Ishikawa (cell line): ENCODE measurements around the gene OR5AN1.

Experiments
- CEBPB ChIP-seq: IDR thresholded peaks from 2 replicates; pipeline ENCODE4 v1.6.1; 2012
- CREB1 ChIP-seq: IDR thresholded peaks from 2 replicates; pipeline ENCODE4 v1.6.1; 2012; ENCODE audit warnings: low read depth
- EGR1 ChIP-seq: IDR thresholded peaks from 2 replicates; pipeline ENCODE4 v1.6.1; 2012
- EP300 ChIP-seq: IDR thresholded peaks from 2 replicates; pipeline ENCODE4 v1.6.1; 2012; ENCODE audit warnings: borderline replicate concordance
- FOXM1 ChIP-seq: IDR thresholded peaks from 2 replicates; pipeline ENCODE4 v1.6.1; 2012; ENCODE audit warnings: low read depth, borderline replicate concordance
- MAX ChIP-seq: IDR thresholded peaks from 2 replicates; pipeline ENCODE4 v1.6.1; 2012
- NFIC ChIP-seq: IDR thresholded peaks from 2 replicates; pipeline ENCODE4 v1.6.1; 2012
- RAD21 ChIP-seq: IDR thresholded peaks from 2 replicates; pipeline ENCODE4 v1.6.1; 2012; ENCODE audit warnings: low read depth
- TAF1 ChIP-seq: IDR thresholded peaks from 2 replicates; pipeline ENCODE4 v1.6.1; 2012; ENCODE audit warnings: low read depth, mild to moderate bottlenecking
- TCF12 ChIP-seq: IDR thresholded peaks from 2 replicates; pipeline ENCODE4 v1.6.1; 2012; ENCODE audit warnings: low read depth
- TEAD4 ChIP-seq: IDR thresholded peaks from 2 replicates; pipeline ENCODE4 v1.6.1; 2012
- YY1 ChIP-seq: IDR thresholded peaks from 2 replicates; pipeline ENCODE4 v1.6.1; 2012; ENCODE audit warnings: low read depth
- ZBTB7A ChIP-seq: IDR thresholded peaks from 2 replicates; pipeline ENCODE4 v1.6.1; 2012; ENCODE audit warnings: low read depth
- TF ChIP-seq, protein P1 (sequence below): IDR thresholded peaks from 2 replicates; pipeline ENCODE4 v1.6.1; 2012
- TF ChIP-seq, protein P2 (sequence below): IDR thresholded peaks from 2 replicates; pipeline ENCODE4 v1.6.1; 2012; ENCODE audit warnings: low read depth, mild to moderate bottlenecking

OR5AN1 gene, protein sequence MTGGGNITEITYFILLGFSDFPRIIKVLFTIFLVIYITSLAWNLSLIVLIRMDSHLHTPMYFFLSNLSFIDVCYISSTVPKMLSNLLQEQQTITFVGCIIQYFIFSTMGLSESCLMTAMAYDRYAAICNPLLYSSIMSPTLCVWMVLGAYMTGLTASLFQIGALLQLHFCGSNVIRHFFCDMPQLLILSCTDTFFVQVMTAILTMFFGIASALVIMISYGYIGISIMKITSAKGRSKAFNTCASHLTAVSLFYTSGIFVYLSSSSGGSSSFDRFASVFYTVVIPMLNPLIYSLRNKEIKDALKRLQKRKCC

DNA sequence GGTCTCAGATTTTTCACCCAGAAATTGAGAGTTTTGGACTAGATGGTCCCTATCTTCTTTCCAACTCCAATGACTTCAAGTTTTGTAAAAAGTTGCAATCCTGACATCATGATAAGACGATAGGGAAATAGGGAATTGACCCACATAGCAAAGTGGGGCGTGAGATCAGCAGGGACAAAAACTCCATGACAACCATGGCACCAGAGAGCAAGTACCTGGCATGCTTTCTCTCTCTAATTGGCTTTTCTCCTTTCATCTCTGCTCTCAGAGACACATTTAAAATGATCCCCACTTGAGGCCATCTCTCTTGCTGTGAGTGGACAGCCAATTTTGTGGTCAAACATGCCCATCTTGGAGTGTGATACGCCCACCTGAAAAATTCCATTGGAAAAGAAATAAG is at the start of gene OR5AN1:
OR5AN1 (plus strand) TSS at position 301 of the 400 bp plus-strand sequence. CDS start 5,564 bp downstream, outside the sequence.
- no peak for TF ChIP-seq FOXM1
- no peak for TF ChIP-seq RAD21
- no peak for TF ChIP-seq TAF1
- TF ChIP-seq NFIC, result no peak
- TF ChIP-seq EGR1, result no peak
- no peak for TF ChIP-seq CREB1
- TF ChIP-seq, protein P1, sequence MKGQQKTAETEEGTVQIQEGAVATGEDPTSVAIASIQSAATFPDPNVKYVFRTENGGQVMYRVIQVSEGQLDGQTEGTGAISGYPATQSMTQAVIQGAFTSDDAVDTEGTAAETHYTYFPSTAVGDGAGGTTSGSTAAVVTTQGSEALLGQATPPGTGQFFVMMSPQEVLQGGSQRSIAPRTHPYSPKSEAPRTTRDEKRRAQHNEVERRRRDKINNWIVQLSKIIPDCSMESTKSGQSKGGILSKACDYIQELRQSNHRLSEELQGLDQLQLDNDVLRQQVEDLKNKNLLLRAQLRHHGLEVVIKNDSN, result no peak
- TF ChIP-seq, protein P2, sequence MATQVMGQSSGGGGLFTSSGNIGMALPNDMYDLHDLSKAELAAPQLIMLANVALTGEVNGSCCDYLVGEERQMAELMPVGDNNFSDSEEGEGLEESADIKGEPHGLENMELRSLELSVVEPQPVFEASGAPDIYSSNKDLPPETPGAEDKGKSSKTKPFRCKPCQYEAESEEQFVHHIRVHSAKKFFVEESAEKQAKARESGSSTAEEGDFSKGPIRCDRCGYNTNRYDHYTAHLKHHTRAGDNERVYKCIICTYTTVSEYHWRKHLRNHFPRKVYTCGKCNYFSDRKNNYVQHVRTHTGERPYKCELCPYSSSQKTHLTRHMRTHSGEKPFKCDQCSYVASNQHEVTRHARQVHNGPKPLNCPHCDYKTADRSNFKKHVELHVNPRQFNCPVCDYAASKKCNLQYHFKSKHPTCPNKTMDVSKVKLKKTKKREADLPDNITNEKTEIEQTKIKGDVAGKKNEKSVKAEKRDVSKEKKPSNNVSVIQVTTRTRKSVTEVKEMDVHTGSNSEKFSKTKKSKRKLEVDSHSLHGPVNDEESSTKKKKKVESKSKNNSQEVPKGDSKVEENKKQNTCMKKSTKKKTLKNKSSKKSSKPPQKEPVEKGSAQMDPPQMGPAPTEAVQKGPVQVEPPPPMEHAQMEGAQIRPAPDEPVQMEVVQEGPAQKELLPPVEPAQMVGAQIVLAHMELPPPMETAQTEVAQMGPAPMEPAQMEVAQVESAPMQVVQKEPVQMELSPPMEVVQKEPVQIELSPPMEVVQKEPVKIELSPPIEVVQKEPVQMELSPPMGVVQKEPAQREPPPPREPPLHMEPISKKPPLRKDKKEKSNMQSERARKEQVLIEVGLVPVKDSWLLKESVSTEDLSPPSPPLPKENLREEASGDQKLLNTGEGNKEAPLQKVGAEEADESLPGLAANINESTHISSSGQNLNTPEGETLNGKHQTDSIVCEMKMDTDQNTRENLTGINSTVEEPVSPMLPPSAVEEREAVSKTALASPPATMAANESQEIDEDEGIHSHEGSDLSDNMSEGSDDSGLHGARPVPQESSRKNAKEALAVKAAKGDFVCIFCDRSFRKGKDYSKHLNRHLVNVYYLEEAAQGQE, result no peak
- TF ChIP-seq TCF12, result no peak

DNA sequence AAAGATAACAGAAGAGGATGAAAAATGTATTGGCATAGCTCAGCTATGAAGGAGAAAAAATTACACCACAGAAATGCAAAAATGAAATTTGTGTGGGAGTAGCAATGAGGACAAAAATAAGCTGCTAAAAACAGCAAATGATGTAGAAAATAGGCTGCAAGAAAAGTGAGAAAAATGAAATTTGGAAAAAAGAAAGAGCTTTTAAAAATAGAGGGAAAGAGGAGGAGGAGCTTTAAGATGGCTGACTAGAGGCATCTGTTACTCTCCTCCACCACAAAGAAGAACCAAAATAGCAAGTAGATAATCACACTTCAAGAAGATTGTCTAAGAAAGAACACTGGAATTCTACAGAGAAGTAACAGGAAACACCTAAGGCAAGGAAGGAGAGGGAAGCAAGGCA is 23.7 kb upstream of the OR5AN1 start:
- TF ChIP-seq NFIC (no peak), TCF12 (no peak), TAF1 (no peak), CEBPB (no peak)
- TF ChIP-seq, protein P1, result no peak
- TF ChIP-seq, protein P2, result no peak

- no peak for TF ChIP-seq CREB1
- no peak for TF ChIP-seq FOXM1
- TF ChIP-seq TCF12, result no peak
- no peak for TF ChIP-seq RAD21
- TF ChIP-seq YY1, result no peak
- no peak for TF ChIP-seq TAF1
- no peak for TF ChIP-seq EP300
- TF ChIP-seq ZBTB7A, result no peak
- TF ChIP-seq EGR1, result no peak
- TF ChIP-seq CEBPB, result no peak
- no peak for TF ChIP-seq TEAD4
- TF ChIP-seq NFIC, result no peak
- TF ChIP-seq MAX, result no peak
- TF ChIP-seq, protein P1, result no peak
- TF ChIP-seq, protein P2, result no peak
These were observed 22.5 kb upstream of the OR5AN1 start for GRCh38 chr11:59336176-59336575.

GRCh38 chr11:59336931-59337330 is 21.8 kb upstream of the OR5AN1 start:
- TF ChIP-seq, protein P1, result no peak
- TF ChIP-seq FOXM1 (no peak), TEAD4 (no peak), CREB1 (no peak), NFIC (no peak), TAF1 (no peak), TCF12 (no peak), ZBTB7A (no peak), MAX (no peak), EP300 (no peak), CEBPB (no peak), YY1 (no peak), RAD21 (no peak), EGR1 (no peak)
- TF ChIP-seq, protein P2, result no peak
